Inflammatory macrophage treated with lipopolysaccharide for 4 hours (primary cell): Measurements from ENCODE around the gene SSTR4.
A peak's percentile ranks its signal among the peaks of the same experiment; 100 is the strongest.

ENCODE experiments used
- DNase-seq: peaks from one replicate; pipeline ENCODE4 v3.0.0-alpha.2; 2020

The SSTR4 gene

DNA sequence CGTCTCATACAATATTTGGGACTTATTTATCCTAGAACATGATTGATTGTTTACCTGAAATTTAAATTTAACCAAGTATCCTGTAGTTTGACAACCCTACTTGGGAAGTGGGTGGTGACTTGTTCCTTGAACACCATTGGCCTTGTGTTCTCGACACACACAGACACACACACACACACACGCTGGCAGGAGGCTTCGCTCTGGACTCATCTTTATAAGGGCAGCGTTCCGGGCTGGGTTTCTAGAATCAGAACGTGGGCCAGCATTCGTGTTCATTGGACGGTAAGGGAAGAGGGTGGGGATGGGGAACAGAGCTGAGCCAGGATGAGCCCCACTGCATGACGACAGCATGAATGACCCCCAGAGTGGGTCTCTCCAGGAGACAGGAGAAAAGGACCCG, 16.2 kb upstream of the SSTR4 start:
- no peak for DNase-seq

- DNase-seq: no peak
Observed at GRCh38 chr20:23019403-23019802, 15.7 kb upstream of the SSTR4 start.

GRCh38 chr20:23020230-23021018, 14.7 kb upstream of the SSTR4 start:
- DNase-seq: no peak

DNA sequence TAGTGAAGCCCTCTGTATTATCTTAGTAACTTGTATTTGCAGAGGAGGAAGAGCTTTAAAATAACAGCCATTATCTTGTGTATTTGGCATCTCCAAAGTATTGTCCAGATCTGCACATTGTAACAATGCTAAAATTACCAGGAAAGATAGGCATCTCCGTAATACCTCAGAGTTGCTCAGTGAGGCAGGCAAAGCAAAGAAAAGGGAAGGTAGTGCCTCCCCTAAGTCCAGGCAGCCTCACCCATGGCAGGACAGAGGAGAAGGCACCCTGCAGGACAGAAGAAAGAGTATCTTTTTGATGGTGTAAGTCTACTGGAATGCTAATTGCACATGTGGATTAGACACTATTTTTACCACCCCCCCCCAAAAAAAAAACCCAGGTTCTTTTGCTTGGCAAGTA, 13.6 kb upstream of the SSTR4 start:
- DNase-seq: no peak

GRCh38 chr20:23021951-23022350, 13.2 kb upstream of the SSTR4 start:
- peak; percentile 57 for DNase-seq

DNA sequence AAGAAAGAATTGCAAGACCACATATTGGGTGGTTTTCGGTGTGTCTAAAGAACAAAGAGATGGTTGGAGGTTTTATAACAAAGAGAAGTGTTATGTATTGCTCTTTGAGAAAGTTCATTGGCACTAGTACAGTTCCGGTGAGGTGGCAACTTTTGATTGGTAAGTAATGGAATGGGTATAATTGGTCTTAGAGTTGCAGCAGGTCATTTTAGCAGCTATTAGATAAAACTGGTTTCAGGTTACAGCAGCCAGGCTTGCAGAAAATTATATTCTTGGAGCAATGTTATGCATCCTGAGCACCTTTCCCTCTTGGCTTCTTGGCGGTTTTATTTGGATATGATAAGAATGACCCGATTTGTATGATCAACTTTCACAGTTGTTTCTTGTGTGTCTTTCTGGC, 12.3 kb upstream of the SSTR4 start:
- DNase-seq: no peak

- no peak for DNase-seq
Observed at GRCh38 chr20:23023621-23024177, 11.4 kb upstream of the SSTR4 start.

DNA sequence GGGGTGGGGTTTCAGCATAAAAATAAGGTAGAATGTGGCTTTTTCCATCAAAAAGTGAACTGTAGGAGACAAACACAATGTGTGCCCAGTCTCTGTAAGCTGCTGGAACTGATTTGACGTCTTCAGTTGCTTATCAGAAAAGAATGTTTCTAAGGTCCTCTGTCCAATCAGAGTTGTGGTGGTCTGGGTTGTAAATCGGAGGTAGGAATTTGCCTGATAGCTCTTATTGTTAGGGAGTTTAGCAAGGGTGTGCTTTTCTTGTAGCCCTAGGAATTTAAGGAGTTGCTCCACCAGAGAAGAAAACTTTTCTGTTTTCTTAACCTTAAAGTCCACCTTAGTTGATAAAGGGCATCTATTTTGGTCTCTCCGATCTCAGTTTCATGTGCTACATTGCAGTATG, 10.4 kb upstream of the SSTR4 start:
- no peak for DNase-seq

DNA sequence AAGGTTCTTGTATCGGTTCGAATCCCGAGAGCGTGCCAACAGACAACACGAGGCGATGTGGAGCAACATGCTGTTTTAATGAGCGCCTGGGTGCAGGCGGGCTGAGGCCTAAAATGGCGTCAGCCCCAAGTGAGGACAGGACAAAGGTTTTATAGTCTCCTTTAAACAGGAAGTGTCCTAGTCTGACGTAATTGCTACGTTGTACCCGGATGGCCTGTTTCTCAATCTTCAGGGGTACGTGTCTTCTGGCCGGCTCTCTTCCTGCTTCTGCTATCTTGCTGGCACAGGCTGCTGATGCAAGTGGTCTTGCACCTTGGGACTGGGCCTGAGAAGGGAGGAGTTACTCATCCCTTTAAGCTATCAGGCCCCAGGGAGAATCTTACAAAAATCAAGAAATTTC, 9.6 kb upstream of the SSTR4 start:
- DNase-seq: peak; percentile 93

DNA sequence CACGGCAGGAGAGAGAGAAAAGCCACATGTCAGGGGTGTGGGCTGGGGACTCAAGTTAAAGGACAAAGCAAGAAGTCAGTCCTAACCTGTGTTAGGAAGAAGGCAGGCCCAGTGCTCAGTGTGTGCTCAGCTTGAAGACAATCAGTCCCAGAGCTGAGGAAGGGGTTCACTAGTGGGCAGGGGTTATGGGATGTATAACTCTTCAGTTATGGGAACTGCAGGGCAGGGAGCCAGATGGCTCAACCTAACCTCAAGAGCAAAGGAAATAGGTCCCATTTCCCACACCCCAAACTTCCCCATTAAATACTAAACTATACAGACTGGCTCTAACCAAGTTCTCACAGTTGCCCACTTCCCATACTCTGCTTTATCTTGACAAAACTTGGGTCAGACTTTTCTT, 7.4 kb upstream of the SSTR4 start:
- DNase-seq: peak; percentile 77

DNA sequence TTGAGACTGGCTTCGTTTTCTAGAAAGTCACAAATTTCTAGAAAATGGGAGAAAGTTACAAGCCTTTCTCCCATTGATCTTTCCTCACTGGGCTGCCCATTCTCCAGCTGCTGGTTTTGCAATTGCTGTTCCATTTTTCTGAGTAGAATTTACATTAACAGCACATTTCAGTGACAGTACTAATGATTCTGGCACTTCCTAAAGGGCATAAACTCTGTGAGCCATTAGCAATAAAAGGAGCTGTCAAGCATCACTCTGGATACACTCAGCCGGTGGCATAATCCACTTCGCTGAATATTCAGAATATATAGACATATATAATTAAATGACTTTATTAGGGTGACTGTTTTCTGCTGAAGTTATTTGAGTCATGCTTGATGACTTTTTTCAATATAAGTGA, 6.7 kb upstream of the SSTR4 start:
- DNase-seq: no peak

DNA sequence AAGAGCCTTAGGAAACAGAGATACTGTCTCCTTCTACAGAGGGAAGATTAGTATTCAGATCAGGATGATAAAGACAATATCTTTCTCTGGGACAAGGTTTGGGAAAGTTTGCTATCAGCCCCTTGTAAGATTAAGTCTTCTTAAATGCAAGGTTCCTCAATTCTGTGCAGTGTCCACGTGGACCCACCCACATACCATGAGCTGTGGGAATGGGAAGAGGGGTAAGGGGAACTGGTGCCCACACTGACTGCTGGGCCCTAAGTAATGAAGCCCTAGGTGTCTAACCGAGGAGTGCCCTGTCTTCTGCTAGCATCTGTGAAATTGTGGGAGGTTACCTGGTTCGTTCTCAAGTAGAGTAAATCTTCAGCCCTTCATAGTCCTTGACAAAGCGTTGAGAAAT, 5.8 kb upstream of the SSTR4 start:
- DNase-seq: peak; percentile 84

DNA sequence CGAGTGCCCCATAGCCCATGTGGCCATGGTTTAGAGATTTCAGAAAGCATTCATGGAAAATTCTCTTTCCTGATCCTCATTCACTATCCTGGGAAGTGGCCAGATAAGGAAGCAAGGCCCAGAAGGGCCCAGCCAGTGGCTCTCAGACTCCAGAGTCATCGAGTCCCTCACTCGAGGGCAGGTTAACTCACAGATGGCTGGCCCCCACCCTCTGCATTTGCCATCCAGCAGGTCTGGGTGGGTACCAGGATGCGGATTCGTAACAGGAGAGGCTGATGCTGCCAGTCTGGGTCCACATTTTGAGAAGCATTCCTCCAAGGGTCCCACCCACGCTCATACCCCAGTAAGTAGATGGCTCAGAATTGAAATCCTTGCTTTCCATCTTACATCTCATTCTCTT, 3.8 kb upstream of the SSTR4 start:
- DNase-seq: no peak

DNA sequence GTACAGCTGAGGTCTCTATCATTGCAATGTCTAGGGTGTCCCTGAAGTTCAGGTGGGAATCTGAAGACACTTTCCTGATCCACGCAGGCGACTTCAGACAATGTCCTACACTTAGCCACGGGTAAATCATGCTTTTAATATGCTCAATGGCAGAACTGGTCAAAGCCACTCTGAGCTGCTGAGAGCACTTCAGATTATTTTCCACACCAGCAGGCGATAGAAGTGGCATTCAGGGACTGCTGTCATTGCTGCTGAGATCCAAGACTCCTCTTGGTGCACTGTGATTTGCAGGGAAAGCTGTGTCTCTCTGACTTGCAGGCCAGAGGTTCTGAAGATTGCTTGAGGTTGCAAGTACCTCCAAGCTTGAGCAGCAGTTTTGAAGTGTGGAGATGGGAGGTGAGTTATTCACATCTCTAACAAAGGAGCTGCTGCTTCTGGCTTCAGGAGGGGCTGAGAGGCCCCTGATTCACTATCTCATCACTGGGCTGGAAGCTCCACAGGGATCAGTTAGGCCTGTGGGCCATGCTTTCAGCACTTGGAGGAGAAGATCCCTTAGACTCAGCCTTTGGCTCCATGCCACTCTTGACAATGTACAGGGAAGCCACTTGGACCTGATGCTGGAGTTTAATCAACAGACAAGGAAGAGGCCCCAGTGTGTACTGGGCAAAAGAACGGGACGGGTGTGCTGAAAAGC, 2.9 kb upstream of the SSTR4 start:
- no peak for DNase-seq

DNA sequence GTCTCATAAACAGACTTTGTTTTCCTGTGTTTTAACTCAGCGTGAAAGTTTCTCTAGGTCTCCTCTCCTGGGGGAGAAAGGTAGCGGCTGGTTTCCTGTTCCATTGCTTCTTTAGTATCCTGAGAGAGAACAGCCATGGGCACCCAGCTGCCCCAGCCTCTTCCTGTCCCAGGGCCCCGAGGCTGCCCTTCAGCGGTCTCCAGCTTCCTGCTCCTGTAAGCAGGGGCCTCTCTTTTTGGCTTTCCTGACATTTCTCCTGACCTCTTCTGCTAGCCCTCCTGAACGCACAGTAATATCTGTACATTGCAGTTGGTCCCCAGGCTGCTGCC, 2.4 kb upstream of the SSTR4 start:
- DNase-seq: no peak

DNA sequence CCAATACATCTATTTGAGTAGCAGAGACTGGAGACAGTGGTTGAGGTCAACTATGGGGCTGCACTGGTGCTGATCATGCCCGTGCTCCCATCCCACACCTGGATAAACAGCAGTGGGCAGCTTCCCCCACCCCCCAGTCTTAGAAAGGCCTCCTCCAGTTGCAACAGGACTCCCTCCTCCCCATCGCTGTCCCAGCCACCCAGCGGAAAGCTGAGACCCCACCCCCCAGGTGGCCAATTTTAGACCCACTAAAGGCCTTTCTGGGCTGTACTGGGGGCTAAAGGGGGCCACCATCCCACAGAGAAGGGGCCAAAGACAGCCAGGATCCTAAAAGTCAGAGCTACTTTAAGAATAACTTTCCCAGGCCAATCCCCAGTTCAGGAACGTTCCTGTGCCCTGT, 1.2 kb upstream of the SSTR4 start:
- no peak for DNase-seq

GRCh38 chr20:23035731-23036130, 619 bp downstream of the SSTR4 start:
- DNase-seq: no peak

- no peak for DNase-seq
Observed at GRCh38 chr20:23036371-23036770, 1.3 kb downstream of the SSTR4 start.

DNA sequence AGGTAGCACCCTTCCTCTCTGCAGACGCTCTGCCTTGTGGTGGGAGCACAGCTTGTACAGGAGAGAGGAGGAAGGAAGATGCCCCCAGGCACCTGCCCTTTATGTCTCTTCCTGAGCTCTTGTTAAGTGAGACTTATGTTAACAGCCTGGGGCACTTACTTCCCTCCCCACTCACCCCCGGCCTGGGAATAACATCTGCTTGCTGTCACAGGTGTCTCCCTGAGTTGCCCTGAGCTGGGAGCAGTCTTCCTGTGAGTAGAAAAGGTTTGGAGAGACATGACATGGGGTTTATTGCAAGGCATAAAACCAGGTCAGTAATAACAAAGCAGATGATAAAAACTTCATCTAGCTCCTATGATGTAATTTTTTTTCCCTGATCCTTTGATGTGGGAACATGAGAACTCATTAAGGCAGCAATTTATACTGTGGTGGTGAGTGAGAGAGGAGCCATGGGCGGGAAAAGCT, 1.9 kb downstream of the SSTR4 start:
- no peak for DNase-seq

GRCh38 chr20:23039136-23039875, 4.2 kb downstream of the SSTR4 start:
- DNase-seq: no peak

DNA sequence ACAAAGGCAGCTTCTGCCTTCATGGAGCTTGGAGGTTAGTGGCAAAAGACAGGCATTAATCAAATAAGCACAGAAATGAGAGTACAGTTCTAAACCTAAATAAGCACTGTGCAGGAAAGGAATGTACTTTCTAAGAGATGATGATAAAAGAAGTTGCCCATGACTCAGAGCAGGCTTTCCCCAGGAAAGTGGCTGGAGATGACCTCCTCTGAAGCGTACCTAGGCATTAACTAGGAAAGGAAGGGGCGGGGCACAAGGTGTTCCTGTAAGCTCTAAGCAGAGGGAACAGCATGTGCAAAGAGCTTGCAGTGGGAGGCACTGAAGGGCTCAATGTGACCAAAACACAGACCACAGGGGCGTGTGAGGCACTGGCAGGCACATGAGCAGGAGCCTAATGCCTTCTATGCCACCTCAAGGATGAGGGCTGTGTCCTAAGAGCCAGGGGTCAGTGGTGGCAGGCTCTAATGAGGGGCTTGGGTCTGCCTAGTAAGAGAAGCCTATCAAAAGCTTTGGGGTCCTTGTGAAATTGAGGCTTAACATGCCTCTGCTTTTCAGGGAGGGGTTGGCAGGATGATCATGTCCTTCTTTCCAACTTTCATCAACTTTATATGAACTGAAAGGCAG, 4.9 kb downstream of the SSTR4 start:
- no peak for DNase-seq

DNA sequence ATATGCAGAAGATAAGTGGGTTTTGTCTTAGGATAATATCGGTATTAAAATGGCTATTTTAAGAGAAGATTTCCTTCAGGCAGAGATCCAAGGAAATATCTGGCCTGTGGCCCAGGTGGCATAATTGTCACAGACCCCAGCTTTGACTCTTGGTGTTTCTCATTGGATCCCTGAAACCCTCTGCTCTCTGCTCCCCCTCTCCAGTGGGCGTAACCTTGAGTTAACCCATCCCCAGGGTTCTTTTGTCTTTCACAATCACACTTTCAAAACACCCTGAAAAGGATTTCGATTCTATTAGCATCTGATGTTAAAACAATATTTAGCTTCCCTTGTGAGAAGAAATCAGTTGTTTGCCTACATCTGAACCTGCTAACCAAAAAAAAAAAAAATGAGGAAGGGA, 7.2 kb downstream of the SSTR4 start:
- DNase-seq: peak; percentile 6

- DNase-seq: no peak
Observed at GRCh38 chr20:23043376-23043775, 8.3 kb downstream of the SSTR4 start.
